Loucy (cell line): ENCODE measurements around the gene VPS13D.

Experiments used
- EZH2phosphoT487 ChIP-seq: fragments of 200-600 bp; IDR thresholded peaks from 2 replicates; pipeline ENCODE4 v1.6.1; 2018; ENCODE audit warnings: antibody characterized with exemption, mild to moderate bottlenecking, moderate library complexity, borderline replicate concordance
- TF ChIP-seq, protein P1 (sequence below): fragments of 200-600 bp; sonication (generic); conservative IDR thresholded peaks from 2 replicates; pipeline ENCODE4 v1.5.1; 2014; ENCODE audit warnings: mild to moderate bottlenecking, antibody characterized with exemption, low read length

GRCh38 chr1:12445257-12445656 is 215.4 kb downstream of the VPS13D start:
- TF ChIP-seq, protein P1, sequence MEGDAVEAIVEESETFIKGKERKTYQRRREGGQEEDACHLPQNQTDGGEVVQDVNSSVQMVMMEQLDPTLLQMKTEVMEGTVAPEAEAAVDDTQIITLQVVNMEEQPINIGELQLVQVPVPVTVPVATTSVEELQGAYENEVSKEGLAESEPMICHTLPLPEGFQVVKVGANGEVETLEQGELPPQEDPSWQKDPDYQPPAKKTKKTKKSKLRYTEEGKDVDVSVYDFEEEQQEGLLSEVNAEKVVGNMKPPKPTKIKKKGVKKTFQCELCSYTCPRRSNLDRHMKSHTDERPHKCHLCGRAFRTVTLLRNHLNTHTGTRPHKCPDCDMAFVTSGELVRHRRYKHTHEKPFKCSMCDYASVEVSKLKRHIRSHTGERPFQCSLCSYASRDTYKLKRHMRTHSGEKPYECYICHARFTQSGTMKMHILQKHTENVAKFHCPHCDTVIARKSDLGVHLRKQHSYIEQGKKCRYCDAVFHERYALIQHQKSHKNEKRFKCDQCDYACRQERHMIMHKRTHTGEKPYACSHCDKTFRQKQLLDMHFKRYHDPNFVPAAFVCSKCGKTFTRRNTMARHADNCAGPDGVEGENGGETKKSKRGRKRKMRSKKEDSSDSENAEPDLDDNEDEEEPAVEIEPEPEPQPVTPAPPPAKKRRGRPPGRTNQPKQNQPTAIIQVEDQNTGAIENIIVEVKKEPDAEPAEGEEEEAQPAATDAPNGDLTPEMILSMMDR = no peak
- no peak for TF ChIP-seq EZH2phosphoT487
